HG03378 (cell line): ENCODE results near the gene MPV17L2.
A peak's percentile ranks its signal among the peaks of the same experiment; 100 is the strongest.

Experiments
- ATAC-seq: cut with Tn5 transposase; IDR thresholded peaks from one replicate; pipeline ENCODE4 v1.9.1; 2021; ENCODE audit warnings: mild to moderate bottlenecking, moderate library complexity; ENCODE audit not compliant: unreplicated experiment

MPV17L2 gene

GRCh38 chr19:18214779-18215433 is 21.9 kb downstream of the MPV17L2 start:
- no peak for ATAC-seq

GRCh38 chr19:18216789-18217188 is 23.8 kb downstream of the MPV17L2 start:
- no peak for ATAC-seq

GRCh38 chr19:18218159-18218558 is 25.1 kb downstream of the MPV17L2 start:
- no peak for ATAC-seq

- ATAC-seq, result no peak
These were observed 25.6 kb downstream of the MPV17L2 start for GRCh38 chr19:18218600-18218999.

- ATAC-seq, result no peak
These were observed 27.1 kb downstream of the MPV17L2 start for GRCh38 chr19:18219911-18220631.

- ATAC-seq, result no peak
These were observed 27.7 kb downstream of the MPV17L2 start for GRCh38 chr19:18220632-18221275.

- no peak for ATAC-seq
These were observed 29.1 kb downstream of the MPV17L2 start for GRCh38 chr19:18221815-18222725.

- no peak for ATAC-seq
These were observed 31.0 kb downstream of the MPV17L2 start for GRCh38 chr19:18223860-18224524.

GRCh38 chr19:18224525-18225354 is 31.7 kb downstream of the MPV17L2 start:
- ATAC-seq, result peak; percentile 85

GRCh38 chr19:18225355-18225701 is 32.3 kb downstream of the MPV17L2 start:
- ATAC-seq, result no peak

- ATAC-seq, result no peak
These were observed 32.9 kb downstream of the MPV17L2 start, which contains the start of gene PDE4C for GRCh38 chr19:18225702-18226468. Gene PDE4C (minus strand): TSS chr19:18226438. CDS start chr19:18226415, 23 bp downstream.

GRCh38 chr19:18226956-18227780 is 34.1 kb downstream of the MPV17L2 start:
- no peak for ATAC-seq

- no peak for ATAC-seq
These were observed 34.8 kb downstream of the MPV17L2 start for GRCh38 chr19:18227781-18228271.

- ATAC-seq, result no peak
These were observed 36.5 kb downstream of the MPV17L2 start for GRCh38 chr19:18229474-18229873.

GRCh38 chr19:18229915-18230314 is 36.9 kb downstream of the MPV17L2 start:
- ATAC-seq, result no peak

GRCh38 chr19:18230941-18231734 is 38.1 kb downstream of the MPV17L2 start:
- no peak for ATAC-seq

- ATAC-seq, result no peak
These were observed 38.8 kb downstream of the MPV17L2 start for GRCh38 chr19:18231775-18232174.
